SK-MEL-5 (cell line): ENCODE measurements around the gene LTK. TPM values are rescaled to one million over a fixed set of nuclear protein-coding genes. Genes with fewer than 3 reads are reported as not detected.

ENCODE experiments used
- DNase-seq: peaks from one replicate; pipeline ENCODE4 v3.0.0-alpha.2; 2016; ENCODE audit warnings: low read depth, low spot score
- in situ Hi-C: cut with HindIII; loops from 2 replicates; pipeline ENCODE4 v1.10.0; 2016; ENCODE audit warnings: low sequenced_read_pairs, high pct_unique_total_duplicates, low pct_unique_long_range_greater_than_20kb
- total RNA-seq: library from RNA; depleted of rRNA; stranded (reverse); fragments of >200 nt; shearing (Covaris generic); gene quantifications from 2 replicates; pipeline ENCODE4 v1.2.3, GENCODE V29; 2014

LTK gene
- total RNA-seq, 1 experiment from 2014 or later = not detected

DNA sequence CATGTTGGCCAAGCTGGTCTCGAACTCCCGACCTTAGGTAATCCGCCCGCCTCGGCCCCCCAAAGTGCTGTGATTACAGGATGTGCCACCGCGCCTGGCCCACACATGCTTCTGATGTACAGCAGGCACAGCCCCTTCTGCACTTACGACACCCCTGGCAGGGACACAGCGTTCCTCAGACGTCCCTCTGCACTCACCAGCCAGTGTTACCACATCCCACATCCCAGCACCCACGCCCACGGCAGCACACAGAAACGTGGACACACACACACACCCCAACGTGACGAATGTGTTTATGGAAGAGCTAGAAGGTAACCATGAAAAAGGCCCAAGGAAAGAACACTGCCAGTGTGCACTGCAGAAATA, 31.0 kb upstream of the LTK start:
- DNase-seq = no peak
- in situ Hi-C loops = no loop called here

DNA sequence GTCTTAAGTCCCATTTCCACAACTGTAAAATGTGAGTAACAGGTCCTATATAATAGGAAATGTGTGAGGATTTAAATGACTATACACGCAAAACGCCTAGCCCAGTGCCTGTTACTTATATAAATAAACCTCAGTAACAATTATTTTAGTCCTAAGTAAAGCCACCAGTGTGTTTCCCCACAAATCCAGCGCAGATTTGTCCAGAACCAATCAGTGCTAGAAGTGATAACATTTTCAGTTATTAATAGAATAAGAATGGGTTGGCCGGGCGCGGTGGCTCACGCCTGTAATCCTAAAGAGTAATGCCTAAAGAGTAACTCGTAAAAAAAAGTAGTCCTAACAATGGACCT, 29.9 kb upstream of the LTK start:
- in situ Hi-C loops = no loop called here
- DNase-seq = no peak

DNA sequence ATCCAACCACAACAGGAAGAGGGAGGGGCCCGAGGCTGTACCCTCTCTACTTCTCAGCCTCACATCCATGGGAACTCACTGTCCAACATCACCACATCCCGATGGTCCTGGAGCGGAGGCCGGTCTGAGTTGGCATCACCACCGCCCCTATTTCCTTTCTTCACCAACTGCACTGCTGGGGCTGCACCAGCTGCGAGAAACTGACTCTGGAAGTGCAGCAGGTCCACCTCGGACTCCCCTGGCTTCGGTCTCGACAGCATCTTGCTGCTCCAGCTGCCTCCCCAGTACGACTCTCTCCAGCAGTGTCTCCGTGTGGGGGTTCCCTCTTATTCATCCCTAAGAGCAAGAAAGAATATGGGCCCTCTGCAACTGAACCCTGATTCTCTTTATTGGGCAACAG, 23.2 kb upstream of the LTK start:
- in situ Hi-C loops = no loop called here
- no peak for DNase-seq

DNA sequence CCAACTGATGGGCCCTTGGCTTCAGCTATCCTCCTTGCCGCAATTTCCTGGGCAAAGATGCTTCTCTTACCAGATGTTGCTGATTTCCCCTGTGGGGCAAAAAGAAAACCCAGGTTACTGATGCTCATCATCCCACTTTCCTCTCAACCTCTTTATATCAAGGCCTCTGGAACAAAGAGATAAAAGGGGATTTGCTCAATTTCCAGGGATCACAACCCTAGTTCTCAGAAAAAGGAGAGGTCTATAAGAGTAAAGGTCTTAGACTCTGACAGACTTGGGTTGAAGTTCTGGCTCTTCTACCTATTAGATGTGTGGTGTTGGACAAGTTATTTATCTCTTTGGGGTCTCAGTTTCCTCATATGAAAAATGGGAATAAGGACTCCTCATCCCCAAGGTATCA, 21.9 kb upstream of the LTK start:
- DNase-seq = no peak
- in situ Hi-C loops = no loop called here

DNA sequence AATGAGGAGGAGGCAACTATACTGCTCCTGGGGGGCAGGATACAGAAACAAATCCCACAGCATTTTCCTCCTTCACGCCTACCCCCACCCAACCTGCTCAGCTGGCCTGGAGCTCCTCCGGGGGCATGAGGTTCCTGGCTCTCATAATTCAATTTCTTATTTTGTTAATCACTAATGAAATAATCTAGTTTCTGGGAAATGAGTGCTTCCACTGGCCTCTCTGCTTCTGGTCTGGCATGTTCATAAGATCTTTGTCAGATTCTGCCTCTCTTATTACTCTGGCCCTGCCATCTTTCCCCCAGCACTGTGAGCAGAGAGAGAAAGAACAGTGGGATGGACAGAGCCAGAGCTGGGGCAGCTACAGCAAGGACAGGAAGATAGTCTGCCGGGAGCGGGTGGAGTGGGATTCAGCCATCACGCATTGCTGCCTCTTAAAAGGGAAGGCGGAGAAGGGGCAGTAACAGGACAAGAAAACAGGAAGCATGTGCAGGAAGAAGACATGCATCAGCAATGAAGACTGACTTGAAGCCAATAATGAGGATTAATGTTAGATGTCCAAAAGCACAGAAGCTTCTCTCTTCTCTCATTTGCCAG, 16.8 kb upstream of the LTK start:
- DNase-seq = no peak
- in situ Hi-C loops = no loop called here

DNA sequence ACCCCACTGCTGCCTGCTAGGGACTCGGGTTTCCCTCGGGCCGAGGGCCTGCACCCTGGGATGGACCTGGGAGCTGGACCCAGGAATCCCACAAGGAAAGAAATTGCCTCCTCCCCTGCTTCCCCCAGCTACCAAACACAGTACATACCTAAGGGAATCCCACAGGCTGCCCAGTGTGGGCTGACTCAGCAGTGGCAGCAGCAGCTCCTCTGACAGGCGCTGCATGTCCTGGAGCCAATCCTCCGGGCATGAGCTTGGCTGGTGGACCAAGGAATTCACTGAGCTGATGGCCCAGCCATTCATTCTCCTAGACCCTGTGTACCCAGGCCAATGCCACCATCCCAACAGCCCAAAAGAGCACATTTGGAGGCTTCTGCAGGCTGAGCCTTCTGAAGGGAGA, 9.5 kb upstream of the LTK start:
- DNase-seq = no peak

DNA sequence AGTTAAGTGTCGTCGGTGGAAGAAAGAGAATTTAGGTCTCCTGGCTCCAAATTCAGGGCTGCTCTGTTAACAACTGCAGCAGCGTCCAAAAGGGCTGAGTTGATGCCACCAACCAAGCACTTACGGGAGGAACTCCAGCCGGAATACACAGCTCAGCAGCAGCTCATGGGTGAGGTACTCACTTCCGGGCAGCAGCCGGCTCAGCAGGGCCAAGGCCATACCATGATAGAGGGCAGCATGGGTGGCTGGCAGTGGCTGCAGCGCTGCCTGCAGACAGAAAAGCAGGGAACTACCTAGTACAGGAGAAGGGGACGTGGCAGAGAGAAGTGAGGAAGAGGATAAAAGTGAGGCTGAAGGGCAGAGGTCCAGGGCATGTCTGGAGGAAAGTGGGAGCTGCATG, 8.0 kb upstream of the LTK start:
- in situ Hi-C loops = no loop called here
- DNase-seq = no peak

More for the DNA sequence above, 9.5 kb upstream of the LTK start:
- in situ Hi-C loops = no loop called here

DNA sequence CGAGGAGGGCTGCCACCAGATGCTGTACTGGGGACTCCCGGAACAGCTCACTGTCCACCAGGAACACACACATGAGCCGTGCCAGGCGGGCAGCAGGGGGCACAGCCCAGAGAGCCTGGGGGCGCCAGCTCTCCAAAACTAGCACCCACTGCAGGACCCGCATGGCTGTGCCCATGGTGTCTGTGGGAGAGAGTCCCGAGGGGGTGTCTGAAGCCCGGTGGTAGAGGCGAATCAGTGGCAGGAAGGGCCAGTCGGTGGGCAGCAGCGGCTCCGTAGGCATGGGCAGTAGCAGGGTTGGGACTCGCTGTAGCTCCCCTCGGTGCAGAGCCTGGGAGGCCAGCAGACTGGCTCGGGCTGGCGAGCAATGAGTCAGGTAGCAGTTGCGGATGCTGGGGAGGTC, 7.0 kb upstream of the LTK start:
- in situ Hi-C loops = no loop called here

DNA sequence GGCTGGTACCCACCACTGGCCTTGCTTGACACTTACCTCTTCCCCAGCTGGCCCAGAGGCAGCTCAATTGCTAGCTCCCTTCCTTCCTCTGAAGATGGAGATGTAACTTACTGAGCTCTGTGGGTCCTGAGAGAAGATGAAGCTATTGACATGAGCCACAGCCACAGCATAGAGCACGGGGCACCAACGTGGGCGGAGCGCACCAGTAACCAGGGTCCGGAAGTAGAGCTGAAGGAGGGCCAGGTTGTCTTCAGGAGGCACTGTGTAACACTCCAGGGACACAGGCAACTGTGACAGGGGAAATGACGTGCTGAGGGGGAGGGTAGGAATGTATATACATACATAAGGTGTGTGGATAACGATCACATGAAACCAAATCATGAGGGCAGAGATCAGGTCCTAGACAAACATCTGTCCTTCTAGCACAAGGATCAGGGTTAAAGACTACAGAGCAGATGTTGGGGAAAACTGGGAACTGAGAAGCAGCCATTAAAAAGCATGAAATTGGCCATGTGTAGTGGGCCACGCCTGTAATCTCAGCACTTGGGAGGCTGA, 4.3 kb upstream of the LTK start:
- DNase-seq = no peak
- in situ Hi-C loops = no loop called here

More for the DNA sequence above, 7.0 kb upstream of the LTK start:
- no peak for DNase-seq

DNA sequence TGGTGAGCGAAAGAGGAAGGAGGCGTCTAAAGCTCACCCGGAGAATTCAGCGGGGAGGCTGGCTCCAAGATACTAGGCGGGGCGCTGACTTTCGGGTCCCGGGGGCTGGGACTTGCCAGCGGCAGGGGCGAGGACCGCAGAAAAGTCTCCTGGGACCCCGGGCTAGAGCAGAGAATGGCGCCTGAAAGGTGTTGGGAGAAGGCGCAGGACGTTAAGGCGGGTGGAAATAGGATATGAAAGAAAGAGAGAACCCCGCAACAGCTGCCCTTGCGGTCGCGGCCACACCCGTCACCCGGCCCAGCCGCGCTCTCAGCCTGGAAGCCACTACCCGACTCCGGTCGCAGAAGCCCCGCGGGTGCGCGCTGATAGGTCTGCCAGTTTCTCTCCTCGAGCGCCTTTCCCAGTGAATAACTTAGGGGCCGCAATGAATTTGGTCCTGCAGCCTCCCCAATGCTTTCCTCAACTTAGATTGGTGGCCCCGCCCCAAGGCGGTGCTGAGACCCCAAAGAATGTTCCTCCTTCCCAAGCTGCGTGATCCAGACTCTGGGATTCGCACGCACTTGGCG, 604 bp downstream of the LTK start:
- in situ Hi-C loops = no loop called here
- no peak for DNase-seq

DNA sequence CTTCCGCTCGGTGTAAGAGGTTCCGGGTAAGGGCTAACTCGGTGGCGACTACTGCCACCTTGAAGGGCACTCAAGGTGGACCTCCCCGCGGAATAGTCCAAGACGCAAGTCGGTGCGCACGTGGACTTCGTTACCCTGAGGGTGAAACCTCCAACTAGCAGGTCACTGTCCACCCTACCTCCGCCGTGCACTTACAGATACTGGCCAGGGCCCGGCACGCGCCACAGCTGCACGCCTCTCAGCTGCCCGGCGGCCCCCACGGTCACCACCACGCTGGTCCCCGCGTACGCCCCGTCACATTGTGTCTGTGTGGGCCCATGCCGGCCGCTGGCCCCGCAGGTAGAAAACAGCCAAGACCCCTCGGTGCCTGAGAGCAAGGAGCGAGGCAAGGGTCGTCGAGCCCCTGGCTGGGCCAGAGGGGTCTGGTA, 1.1 kb downstream of the LTK start:
- in situ Hi-C loops = no loop called here
- DNase-seq = no peak

DNA sequence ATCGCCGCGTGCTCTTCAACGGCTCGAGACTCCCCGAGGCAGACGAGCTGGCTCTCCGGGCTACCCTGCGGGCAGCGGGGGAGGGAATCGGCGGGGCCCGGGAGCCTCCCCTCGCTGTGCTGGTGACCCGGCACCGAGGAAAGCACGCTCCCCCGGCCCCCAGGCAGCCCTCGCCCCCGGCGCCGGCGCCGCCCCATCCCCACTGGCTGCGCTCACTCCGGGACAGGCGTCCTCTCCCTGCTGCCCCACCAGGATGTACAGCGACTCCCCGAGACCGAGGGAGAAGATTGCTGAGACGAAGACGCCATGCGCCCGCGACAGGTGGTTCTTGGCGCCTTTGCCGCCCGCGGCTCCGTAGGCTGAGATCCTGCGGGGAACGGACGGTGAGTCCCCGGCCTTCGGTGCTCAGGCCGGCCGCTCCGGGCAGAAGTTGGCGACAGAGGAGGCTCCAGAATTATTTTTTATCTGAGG, 1.7 kb downstream of the LTK start:
- in situ Hi-C loops = no loop called here
- no peak for DNase-seq

DNA sequence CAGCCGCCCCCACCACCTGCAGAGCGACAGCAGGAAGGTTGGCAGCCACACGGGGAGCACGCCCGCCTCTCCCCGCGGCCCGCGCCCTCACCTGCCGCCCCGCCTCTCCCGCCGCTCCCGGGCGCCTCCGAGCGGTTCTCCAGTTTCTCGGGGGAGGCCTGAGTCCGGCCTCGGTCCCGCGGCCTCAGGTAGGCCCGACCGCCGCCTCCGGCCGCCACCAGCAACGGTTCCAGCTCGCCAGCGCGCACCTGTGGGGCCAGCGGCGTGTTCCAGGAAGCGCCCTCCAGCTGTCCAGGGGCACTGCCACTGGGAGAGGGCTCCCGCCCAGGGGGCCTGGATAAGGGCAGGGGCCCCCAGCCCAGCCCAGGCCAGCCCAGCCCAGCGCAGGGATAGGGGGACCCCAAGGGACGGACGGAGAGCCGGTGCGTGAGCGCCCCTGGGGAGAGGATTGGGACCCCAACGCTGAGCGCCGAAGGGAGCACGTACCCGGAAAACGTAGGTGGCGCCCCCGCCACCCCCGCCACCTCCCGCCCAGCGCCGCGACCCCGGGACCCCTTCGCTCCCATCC, 2.2 kb downstream of the LTK start:
- no peak for DNase-seq
- in situ Hi-C loops = no loop called here

DNA sequence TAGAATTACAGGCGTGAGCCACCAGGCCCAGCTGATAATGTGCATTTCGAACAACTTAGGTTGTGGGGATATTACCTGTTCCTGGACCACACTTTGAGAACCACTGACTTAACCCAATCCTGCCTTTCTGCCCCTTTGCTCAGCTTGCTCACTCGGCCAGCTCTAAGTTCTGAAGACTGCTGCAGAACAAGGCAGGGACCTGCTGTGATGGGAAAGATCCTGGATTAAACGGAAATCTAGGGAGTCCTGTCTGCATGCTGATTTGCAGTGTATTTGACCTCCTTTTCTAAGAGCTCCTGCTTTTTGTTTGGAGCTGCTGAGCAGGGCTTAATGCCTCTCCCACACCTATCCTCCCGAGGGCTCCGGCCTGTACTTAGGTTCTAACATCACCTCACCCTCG, 2.9 kb downstream of the LTK start:
- DNase-seq = no peak
- in situ Hi-C loops = no loop called here

DNA sequence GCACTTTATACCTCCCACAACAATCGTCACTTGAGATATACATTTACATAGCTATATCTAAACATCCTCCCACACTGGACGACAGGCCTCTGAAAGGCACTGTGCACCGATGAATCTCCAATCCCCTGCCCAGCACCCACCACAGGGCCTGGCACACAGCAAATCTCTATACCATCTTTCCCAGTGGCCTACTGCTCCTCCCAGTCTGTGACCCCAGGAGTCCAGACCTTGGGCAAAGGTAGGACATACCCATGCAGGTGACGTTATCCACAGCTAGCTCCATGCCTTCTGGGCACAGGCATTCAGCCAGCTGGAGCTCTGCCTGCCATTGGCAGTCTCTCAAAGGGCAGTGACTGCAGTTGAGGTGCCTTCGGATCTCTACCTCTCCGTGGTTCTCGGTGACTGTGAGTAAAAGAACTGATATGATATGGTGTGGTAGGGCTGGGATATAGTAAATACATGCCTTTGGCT, 5.8 kb downstream of the LTK start:
- in situ Hi-C loops = no loop called here
- no peak for DNase-seq

DNA sequence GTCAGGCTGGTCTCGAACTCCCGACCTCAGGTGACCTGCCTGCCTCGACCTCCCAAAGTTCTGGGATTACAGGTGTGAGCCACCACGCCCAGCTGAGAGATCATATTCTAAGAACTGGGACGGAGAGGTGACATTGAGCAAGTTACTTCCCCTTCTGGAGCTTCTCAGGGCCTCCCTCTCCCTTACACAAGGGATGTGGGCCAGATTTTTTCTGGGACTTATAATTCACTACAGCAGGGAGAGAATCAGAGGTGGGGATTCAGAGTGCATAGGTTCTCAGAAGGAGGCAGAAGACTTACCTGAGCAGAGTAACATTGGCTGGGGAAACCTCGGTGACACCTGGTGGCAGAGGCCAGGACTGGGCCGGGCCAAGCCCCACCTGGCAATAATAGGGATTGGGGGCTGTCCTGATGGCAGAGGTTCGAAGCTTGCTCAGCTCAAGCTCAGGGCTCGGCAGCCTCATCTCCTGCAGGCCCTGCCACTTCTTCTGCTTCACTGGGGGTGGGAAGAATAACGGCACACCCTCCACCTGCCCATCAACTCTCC, 6.8 kb downstream of the LTK start:
- in situ Hi-C loops = no loop called here
- DNase-seq = no peak

DNA sequence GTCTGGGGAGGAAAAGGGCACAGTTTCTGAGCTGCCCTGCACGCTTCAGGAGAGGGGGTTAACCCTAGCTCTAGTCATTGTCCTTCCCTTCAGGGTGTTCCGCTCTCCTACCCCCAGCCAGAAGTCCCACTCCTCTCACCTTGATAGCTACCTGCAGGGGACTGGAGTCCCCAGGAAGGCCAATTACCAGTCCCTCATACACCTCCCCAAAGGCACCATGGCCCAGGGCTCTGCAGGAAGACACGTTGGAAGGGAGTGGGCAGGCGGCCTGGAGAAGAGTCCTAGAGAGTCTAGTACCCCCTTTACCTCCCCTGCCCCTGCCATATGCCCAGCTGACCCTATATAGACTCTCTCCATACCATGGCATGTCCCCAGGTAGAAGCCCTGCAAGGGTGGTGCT, 7.9 kb downstream of the LTK start:
- in situ Hi-C loops = no loop called here

DNA sequence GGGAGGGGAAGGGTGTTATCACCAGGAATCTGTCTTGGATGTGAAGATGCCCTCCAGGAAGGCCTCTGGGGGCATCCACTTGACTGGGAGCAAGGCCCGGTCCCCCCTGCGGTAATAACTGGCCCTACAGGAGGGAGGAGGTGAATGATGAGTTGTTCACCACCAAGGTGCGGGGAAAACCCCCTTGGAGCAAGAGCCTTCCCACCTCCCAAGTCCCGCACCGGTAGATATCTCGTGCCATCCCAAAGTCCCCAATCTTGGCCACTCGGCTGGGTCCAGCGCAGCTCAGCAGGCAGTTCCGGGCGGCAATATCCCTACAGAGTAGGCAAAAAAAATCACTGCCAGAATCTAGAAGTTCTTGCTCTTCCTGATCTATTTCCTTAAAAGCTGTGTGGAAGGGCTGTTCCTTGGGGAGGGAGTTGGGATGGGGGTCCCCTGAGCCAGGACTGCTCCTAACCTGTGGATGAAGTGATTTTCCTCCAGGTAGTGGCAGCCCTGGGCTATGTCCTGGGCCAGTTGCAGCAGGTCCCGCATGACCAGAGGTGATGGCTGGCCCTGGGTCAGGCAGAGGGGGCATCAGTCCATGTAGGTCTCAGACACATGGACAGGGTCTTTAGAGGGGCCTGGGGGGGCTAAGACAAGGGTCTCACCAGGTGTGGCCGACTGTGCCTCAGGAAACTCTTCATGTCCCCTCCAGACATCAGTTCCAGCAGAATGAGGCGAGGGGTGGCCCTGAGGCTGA, 8.7 kb downstream of the LTK start:
- DNase-seq = no peak
- in situ Hi-C loops = no loop called here

More for the DNA sequence above, 7.9 kb downstream of the LTK start:
- no peak for DNase-seq
